HL-60 (cell line): ENCODE measurements around the gene CCSER1.

ENCODE experiments used
- CTCF ChIP-seq: IDR thresholded peaks from one replicate; pipeline ENCODE4 v1.5.1; 2011; ENCODE audit warnings: low read length, control low read depth, inconsistent platforms; ENCODE audit not compliant: insufficient read depth
- GABPA ChIP-seq: IDR thresholded peaks from 2 replicates; pipeline ENCODE4 v1.6.1; 2012; ENCODE audit warnings: low read depth

- no peak for TF ChIP-seq CTCF
- TF ChIP-seq GABPA, result no peak
Observed at GRCh38 chr4:91256751-91257150, 1129.6 kb downstream of the CCSER1 start.
